Measurements from ENCODE around the gene LMBRD1. TPM values are rescaled to one million over a fixed set of nuclear protein-coding genes. Genes with fewer than 3 reads are reported as not detected.
A peak's percentile ranks its signal among the peaks of the same experiment; 100 is the strongest.
"Not testable (repeated sequence)": the region's sequence is repeated elsewhere in the genome, so short reads cannot be mapped to it uniquely, and the experiment has no call there.

The LMBRD1 gene
- total RNA-seq (2014; rRNA removed; shearing (Covaris generic)) = 21.9 and 26.9 TPM in 2 replicates

GRCh38 chr6:69796642-69797390 is at the start of gene LMBRD1:
Gene LMBRD1, minus strand, starts transcription at chr6:69797010. Its CDS starts 129 bp downstream, at chr6:69796881.
- DNase-seq (ENCODE audit: low spot score) = peak; percentile 85

- DNase-seq (ENCODE audit: low spot score) = no peak
Observed at GRCh38 chr6:69846312-69846711, 49.5 kb upstream of the LMBRD1 start.

GRCh38 chr6:69843189-69843588 is 46.4 kb upstream of the LMBRD1 start:
- no peak for DNase-seq (ENCODE audit: low spot score)

- DNase-seq (ENCODE audit: low spot score) = no peak
Observed at GRCh38 chr6:69841862-69842261, 45.1 kb upstream of the LMBRD1 start.

GRCh38 chr6:69835414-69836179 is 38.8 kb upstream of the LMBRD1 start:
- peak; percentile 46 for DNase-seq (ENCODE audit: low spot score)

- DNase-seq (ENCODE audit: low spot score) = no peak
Observed at GRCh38 chr6:69832558-69832957, 35.7 kb upstream of the LMBRD1 start.

- DNase-seq (ENCODE audit: low spot score) = no peak
Observed at GRCh38 chr6:69827276-69827893, 30.6 kb upstream of the LMBRD1 start.

GRCh38 chr6:69825904-69826303 is 29.1 kb upstream of the LMBRD1 start:
- no peak for DNase-seq (ENCODE audit: low spot score)

- DNase-seq (ENCODE audit: low spot score) = not testable (repeated sequence)
Observed at GRCh38 chr6:69824355-69824754, 27.5 kb upstream of the LMBRD1 start.

GRCh38 chr6:69820438-69820837 is 23.6 kb upstream of the LMBRD1 start:
- DNase-seq (ENCODE audit: low spot score) = no peak

GRCh38 chr6:69820018-69820417 is 23.2 kb upstream of the LMBRD1 start:
- no peak for DNase-seq (ENCODE audit: low spot score)

GRCh38 chr6:69819138-69819537 is 22.3 kb upstream of the LMBRD1 start:
- no peak for DNase-seq (ENCODE audit: low spot score)

GRCh38 chr6:69818223-69818930 is 21.6 kb upstream of the LMBRD1 start:
- no peak for DNase-seq (ENCODE audit: low spot score)

- DNase-seq (ENCODE audit: low spot score) = no peak
Observed at GRCh38 chr6:69817358-69817757, 20.5 kb upstream of the LMBRD1 start.

- DNase-seq (ENCODE audit: low spot score) = no peak
Observed at GRCh38 chr6:69816569-69816968, 19.8 kb upstream of the LMBRD1 start.

- DNase-seq (ENCODE audit: low spot score) = no peak
Observed at GRCh38 chr6:69816026-69816425, 19.2 kb upstream of the LMBRD1 start.

- DNase-seq (ENCODE audit: low spot score) = no peak
Observed at GRCh38 chr6:69813508-69813907, 16.7 kb upstream of the LMBRD1 start.

GRCh38 chr6:69812746-69813427 is 16.1 kb upstream of the LMBRD1 start:
- DNase-seq (ENCODE audit: low spot score) = no peak

GRCh38 chr6:69802995-69803394 is 6.2 kb upstream of the LMBRD1 start:
- no peak for DNase-seq (ENCODE audit: low spot score)

GRCh38 chr6:69801711-69802110 is 4.9 kb upstream of the LMBRD1 start:
- DNase-seq (ENCODE audit: low spot score) = no peak

GRCh38 chr6:69801225-69801624 is 4.4 kb upstream of the LMBRD1 start:
- no peak for DNase-seq (ENCODE audit: low spot score)

Measured in A172 (cell line).